Upper lobe of right lung (tissue), 1 donor: ENCODE data around the gene EEF1AKMT1. TPM values are rescaled to one million over a fixed set of nuclear protein-coding genes. Genes with fewer than 3 reads are reported as not detected.
A peak's percentile ranks its signal among the peaks of the same experiment; 100 is the strongest.

Source experiments
- ATAC-seq: fragments of 200-7000 bp; cut with Tn5 transposase; one replicate; pipeline ENCODE4 v1.9.1; 2020; ENCODE audit warnings: mild to moderate bottlenecking, moderate library complexity
- DNase-seq: peaks from one replicate; pipeline ENCODE4 v3.0.0-alpha.2; 2020
- H3K27ac ChIP-seq: fragments of 200-600 bp; one replicate; pipeline ENCODE4 v1.8.0; 2022
- H3K27me3 ChIP-seq: fragments of 200-600 bp; one replicate; pipeline ENCODE4 v1.8.0; 2022; ENCODE audit warnings: mild to moderate bottlenecking
- H3K36me3 ChIP-seq: fragments of 200-600 bp; one replicate; pipeline ENCODE4 v1.8.0; 2022
- H3K4me1 ChIP-seq: fragments of 200-600 bp; one replicate; pipeline ENCODE4 v1.8.0; 2022
- H3K4me3 ChIP-seq: fragments of 200-600 bp; one replicate; pipeline ENCODE4 v1.8.0; 2022; ENCODE audit warnings: mild to moderate bottlenecking
- H3K9me3 ChIP-seq: fragments of 200-600 bp; one replicate; pipeline ENCODE4 v1.8.0; 2022
- CTCF ChIP-seq: fragments of 200-600 bp; IDR thresholded peaks from one replicate; pipeline ENCODE4 v1.8.0; 2022; ENCODE audit warnings: antibody characterized with exemption
- intact Hi-C: fragments of 100-400 bp; cut with DNase I; formaldehyde crosslinking; loops from one replicate; pipeline ENCODE4 v1.11.0; 2022
- long read RNA-seq: library from polyadenylated mRNA; unstranded; transcript quantifications from one replicate; pipeline ENCODE4 v2.0.0, GENCODE V29; 2021
- total RNA-seq: library from RNA; stranded (reverse); fragmentation: NEBNext Ultra II Directional; extraction: Animal tissue kit (Norgen Biotek cat#: 25700); gene quantifications from one replicate; pipeline ENCODE4 v1.2.1, GENCODE V29; 2021
- donor health status: DM: no; HTN: yes; CAD: no; lungs with severe emphysema.

The EEF1AKMT1 gene
- total RNA-seq, result 8.9 TPM
- long read RNA-seq, transcript EEF1AKMT1-202 (5 exons, 1,042 nt), result major isoform, 11 of 19 reads
- long read RNA-seq, partial matches to known transcripts, result 0 of 19 reads
- long read RNA-seq, other reads (novel, unspliced or antisense), result 8 of 19 reads

- Histone ChIP-seq H3K4me3 (peak within 1 kb of the TSS; percentile 84), H3K9me3 (no peaks in the 10 kb centered on the region), H3K36me3 (no peaks in the 10 kb centered on the region), H3K27ac (peak within 1 kb of the TSS; percentile 94), H3K27me3 (no peaks in the 10 kb centered on the region), H3K4me1 (peaks cover 8% of the 10 kb centered on the region)
- intact Hi-C loops, result no loop called here
- TF ChIP-seq CTCF, result no peak
- peak; percentile 98 for DNase-seq
- peak; percentile 98 for ATAC-seq
Observed at GRCh38 chr13:20773194-20774080, at the start of gene EEF1AKMT1. EEF1AKMT1 (minus strand) TSS chr13:20773961; CDS start chr13:20757598, 16,363 bp downstream.

GRCh38 chr13:20823071-20823470 lies 49.3 kb upstream of the EEF1AKMT1 start:
- no peak overlapping the region for H3K4me3 ChIP-seq
- DNase-seq, result no peak
- intact Hi-C loops, result no loop called here
- H3K9me3 ChIP-seq, result no peaks in the 10 kb centered on the region
- peaks cover 24% of the 10 kb centered on the region for H3K36me3 ChIP-seq
- ATAC-seq, result no peak
- H3K27me3 ChIP-seq, result no peaks in the 10 kb centered on the region
- no peaks in the 10 kb centered on the region for H3K4me1 ChIP-seq
- H3K27ac ChIP-seq, result no peak overlapping the region
- no peak for TF ChIP-seq CTCF

- H3K4me1 ChIP-seq, result no peaks in the 10 kb centered on the region
- DNase-seq (no peak), ATAC-seq (no peak)
- peaks cover 24% of the 10 kb centered on the region for H3K36me3 ChIP-seq
- H3K4me3 ChIP-seq, result no peak overlapping the region
- no peaks in the 10 kb centered on the region for H3K27me3 ChIP-seq
- TF ChIP-seq CTCF, result no peak
- H3K9me3 ChIP-seq, result no peaks in the 10 kb centered on the region
- H3K27ac ChIP-seq, result no peak overlapping the region
- intact Hi-C loops, result no loop called here
Observed at GRCh38 chr13:20822406-20822805, 48.6 kb upstream of the EEF1AKMT1 start.

- intact Hi-C loops, result no loop called here
- H3K27me3 ChIP-seq, result no peaks in the 10 kb centered on the region
- no peak overlapping the region for H3K27ac ChIP-seq
- no peak for DNase-seq
- no peaks in the 10 kb centered on the region for H3K4me1 ChIP-seq
- peaks cover 24% of the 10 kb centered on the region for H3K36me3 ChIP-seq
- no peak for TF ChIP-seq CTCF
- ATAC-seq, result no peak
- no peaks in the 10 kb centered on the region for H3K9me3 ChIP-seq
- H3K4me3 ChIP-seq, result no peak overlapping the region
Observed at GRCh38 chr13:20819715-20820114, 46.0 kb upstream of the EEF1AKMT1 start.

- DNase-seq, result no peak
- no peak for ATAC-seq
- Histone ChIP-seq H3K4me1 (peaks cover 12% of the 10 kb centered on the region), H3K9me3 (no peaks in the 10 kb centered on the region), H3K4me3 (no peak overlapping the region), H3K27me3 (no peaks in the 10 kb centered on the region), H3K36me3 (peaks cover 7% of the 10 kb centered on the region), H3K27ac (peak overlapping the region; percentile 75)
- TF ChIP-seq CTCF, result no peak
- intact Hi-C loops, result no loop called here
Observed at GRCh38 chr13:20815464-20815863, 41.7 kb upstream of the EEF1AKMT1 start.
